NCI-H2227 treated with DMSO at 0.1 percent for 48 hours (cell line): ENCODE data around the gene ADO.

Experiments used
- DNase-seq: peaks from one replicate; lab custom pipeline; 2025; lab: John Stamatoyannopoulos, UW

Gene ADO

DNA sequence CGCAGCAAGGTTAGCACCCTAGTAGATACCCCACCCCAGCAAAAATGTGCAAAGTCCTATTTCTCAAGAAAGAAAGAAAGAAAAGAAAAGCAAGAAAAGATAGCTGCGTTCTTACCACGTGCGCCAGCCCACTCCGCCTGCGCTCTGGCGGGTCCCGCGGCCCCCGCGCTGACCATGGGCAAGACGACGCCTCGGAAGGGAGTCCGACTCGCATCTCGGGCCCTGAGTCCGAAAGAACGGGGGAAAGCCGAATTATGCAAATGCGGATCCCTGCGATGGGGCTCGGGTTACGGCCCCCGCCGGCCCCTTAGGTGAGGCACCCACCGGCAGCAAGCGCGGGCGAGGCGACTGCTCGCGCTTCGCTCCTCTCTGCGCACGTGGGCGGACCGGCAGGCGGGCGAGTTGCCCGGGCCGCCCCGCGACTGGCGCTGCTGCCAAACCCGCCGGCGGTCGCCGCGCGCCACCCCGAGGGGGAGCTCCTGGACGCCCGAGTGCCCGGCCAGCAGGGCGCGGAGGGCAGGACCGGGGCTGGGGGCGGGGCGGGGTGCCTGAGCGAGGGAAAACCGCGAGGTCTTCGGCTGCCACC is 14.0 kb downstream of the ADO start:
- no peak for DNase-seq

DNA sequence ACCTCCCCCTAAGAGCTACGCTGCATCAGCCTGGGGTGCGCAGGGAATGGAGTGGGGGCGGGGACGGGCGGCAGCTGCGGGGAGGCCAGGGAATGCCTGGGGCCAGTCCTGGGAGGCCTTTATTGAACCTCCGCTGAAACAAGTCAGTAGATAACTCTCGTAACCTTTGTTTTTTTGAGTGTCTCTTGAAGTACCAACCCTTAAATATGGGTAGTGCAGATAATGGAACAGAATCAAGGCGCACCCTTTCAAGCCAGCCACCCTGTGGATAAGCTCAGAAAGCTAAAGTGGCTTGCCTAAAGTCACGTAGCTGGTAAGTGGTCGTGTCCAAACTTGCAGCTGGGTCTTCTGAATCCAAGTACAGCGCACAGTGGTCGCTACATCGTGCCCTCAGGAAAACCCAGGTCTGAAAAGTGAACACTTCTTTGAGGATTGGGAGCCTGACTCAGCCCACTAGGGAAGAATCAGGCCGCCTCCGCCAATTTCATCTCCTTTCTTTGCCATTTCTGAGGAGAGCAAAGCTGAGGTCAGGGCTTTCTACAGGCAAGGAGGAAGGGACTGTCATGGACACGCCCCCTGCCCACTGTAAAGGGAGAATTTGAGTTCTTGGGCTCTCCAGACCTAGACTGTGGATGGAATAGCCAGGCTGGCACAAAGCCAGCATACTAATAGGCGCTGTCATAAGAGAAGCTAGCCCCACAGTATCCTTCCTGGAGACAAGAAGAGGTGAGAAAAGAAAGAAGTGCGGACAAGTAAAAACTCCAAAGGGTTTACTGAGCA is 14.8 kb downstream of the ADO start:
- no peak for DNase-seq

- DNase-seq = no peak
These were observed 16.1 kb downstream of the ADO start for GRCh38 chr10:62820586-62820985.

DNA sequence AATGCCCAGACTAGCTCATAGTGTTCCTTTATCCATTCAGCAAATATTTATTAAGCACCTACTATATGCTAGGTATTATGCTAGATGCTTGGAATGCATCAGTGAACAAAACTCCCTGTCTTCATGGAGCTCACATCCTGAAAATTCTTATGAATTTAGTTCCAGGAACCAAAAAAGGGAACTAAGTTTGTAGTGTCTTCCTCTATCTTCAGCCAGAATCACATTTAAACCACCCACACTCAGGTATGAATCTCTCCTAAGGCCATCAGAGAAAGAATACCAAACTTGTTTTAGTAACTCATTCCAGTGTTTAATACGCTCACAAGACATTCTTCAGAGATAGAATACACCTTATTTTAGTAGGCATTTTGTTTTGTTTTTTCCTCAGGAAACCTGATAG is 21.8 kb downstream of the ADO start:
- no peak for DNase-seq

- no peak for DNase-seq
These were observed 25.1 kb downstream of the ADO start for GRCh38 chr10:62829622-62830021.

- no peak for DNase-seq
These were observed 26.2 kb downstream of the ADO start for GRCh38 chr10:62830679-62831078.

DNA sequence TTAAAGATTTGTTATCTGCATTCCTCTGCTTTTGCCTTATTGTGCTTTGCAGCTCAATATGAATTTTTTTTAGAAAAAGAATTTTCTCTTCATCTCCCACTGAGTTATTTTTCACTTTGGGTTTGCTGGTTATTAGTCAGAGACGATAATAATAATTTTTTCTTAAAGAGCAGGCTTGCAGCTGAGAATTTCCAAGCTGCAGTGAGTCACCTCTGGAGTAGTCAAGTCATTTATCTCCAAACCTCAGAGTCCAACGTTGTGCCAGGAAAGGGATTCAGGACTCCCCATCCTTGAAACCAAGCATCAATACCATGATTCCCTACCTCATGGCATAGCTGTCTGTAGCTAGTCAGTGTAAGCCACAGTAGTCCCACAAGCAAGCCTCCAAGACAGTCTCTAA is 26.8 kb downstream of the ADO start:
- no peak for DNase-seq

- DNase-seq = no peak
These were observed 35.1 kb downstream of the ADO start for GRCh38 chr10:62839590-62839989.

DNA sequence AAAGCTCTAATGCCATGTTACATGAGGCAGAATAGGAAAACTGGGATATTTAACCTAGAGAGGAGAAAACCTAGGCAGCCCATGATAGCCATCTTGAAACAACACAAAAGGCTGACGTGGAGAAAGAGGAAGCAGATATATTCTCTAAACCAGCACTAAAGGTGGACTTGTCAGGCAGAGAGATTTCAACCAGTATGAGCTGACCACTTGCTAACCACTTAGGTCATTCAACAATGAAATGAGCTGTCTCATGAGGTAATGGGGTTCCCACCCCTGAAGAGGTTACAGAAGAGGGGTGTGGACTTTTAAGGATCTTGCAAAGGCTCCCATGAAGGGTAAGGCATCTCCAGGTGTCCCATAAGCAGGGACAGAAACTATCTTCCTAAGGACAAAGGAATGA is 38.5 kb downstream of the ADO start:
- no peak for DNase-seq

DNA sequence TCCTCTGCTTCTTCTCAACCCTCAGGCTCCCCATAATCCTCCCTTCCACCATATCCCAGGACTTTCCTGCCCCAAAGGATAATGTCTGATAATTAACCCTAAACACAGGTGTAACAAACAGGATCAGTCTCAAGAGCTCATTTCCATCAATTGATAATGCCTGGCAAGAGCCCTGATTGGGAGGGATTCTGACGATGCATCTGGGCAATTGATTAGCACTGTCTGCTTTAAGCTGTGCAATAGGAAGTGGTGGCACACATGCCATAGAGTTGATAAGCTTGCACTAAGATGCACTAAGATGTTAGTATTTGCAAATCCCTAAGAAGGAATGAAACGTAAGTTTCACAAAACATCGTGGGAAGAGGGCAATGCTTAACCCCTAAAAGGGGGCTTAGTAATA is 39.1 kb downstream of the ADO start:
- no peak for DNase-seq

GRCh38 chr10:62844280-62845011 is 39.9 kb downstream of the ADO start:
- no peak for DNase-seq

DNA sequence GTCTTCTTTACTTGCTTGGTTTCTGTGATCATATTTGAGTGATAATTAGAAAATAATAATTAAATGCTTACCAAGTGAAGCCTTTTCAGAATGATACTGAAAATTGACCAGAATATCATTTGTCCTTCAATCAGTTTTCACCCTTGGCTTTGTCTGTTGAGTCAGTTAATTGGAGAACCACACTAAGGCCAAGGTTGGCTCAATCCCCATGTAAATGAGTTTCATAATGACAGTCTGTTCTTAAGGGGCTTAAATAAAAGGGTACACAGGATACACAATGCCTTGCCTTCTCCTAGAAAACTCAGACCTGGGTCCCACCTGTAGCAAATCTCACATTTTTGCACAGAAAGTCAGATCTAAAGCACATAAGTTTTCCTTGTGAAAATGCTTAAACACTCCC is 42.9 kb downstream of the ADO start:
- DNase-seq = no peak

DNA sequence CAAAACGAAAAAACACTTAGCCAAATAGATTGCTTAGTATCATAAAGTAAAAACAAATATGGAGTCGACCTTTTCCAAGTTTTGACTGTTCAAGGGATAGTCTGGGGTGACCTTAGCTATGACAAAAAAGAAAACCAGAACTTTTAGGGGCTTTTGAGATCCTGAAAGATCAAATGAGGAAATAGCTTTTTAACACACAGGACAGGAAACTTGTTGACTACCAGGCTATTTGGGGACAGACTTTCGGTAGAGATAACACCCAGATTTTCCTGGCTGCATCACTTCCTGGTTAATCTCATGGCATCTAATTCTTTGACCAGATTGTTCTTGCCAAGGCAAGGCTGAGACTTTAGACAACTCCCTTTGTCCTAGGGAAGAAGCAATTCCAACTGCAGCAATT is 46.1 kb downstream of the ADO start:
- DNase-seq = no peak

GRCh38 chr10:62851442-62851841 is 46.9 kb downstream of the ADO start:
- no peak for DNase-seq

DNA sequence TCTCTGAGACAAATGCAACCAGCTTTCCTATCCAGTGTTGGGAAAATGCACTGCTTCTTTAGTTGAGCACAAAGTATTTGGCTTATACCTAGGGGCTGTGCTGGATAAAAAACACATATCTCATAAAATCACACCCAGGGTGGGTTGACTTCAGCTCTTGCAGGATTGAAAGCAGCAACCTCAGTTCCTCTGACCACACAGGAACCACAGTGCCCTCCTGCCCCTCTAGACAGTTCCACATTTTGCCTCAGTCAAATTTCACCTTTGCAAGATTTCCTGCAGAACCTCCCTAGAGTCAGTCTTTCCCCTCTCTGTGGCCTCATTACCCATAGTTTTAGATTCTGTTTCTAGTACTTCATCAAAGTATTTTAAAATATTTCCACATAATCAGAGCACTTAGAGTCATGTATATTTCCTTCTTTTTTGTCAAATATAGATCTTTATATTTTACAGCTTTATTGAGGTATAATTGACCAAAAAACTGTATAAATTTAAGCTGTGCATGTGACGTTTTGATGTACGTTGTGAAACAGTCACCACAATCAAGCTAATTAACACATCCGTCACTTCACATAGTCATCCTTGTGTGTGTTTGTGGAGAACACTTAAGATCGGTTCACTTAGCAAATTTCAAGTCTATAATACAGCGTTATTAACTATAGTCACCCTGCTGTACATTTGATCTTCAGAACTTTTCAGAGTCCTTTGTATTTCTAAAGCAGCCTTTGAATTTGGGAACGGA is 48.6 kb downstream of the ADO start:
- no peak for DNase-seq

GRCh38 chr10:62853710-62854109 is 49.2 kb downstream of the ADO start:
- DNase-seq = no peak

DNA sequence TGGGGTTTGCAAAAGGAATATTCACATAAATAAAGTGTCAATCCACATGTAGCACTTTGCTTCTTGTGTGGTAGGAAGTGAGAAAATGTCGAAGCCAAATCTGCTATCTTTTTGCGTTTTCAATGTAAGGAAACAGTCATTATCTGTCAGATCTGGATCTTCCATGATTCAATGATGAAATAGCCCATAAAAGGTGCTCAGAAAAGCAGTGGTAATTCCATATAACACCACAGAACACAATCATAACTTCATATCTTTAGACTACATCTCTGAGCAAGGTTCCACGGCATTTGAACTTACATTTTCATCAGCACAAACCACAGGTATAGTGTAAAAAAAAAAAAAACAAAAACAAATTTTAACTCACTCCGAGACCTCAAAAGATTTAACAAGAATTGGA is 51.5 kb downstream of the ADO start:
- no peak for DNase-seq
